BJ (cell line): Measurements from ENCODE around the gene ORM1. TPM values are rescaled to one million over a fixed set of nuclear protein-coding genes. Genes with fewer than 3 reads are reported as not detected.

Experiments
- CTCF ChIA-PET: fragments of 350-600 bp; formaldehyde crosslinking; extraction: SDS; loops from one replicate; lab custom pipeline; 2021; ENCODE audit warnings: antibody characterized with exemption, inconsistent platforms; lab: Yijun Ruan, JAX
- POLR2A ChIA-PET: fragments of 300-600 bp; sonication (Branson Sonifier 250); formaldehyde crosslinking; extraction: SDS; loops from one replicate; lab custom pipeline; 2021; ENCODE audit warnings: antibody characterized with exemption; lab: Charles Lee
- DNase-seq: peaks from one replicate; pipeline ENCODE4 v3.0.0-alpha.2; 2011; ENCODE audit warnings: low read depth
- H3K27me3 ChIP-seq: 2 replicates; pipeline ENCODE4 v1.6.0; 2011; ENCODE audit warnings: low read length; ENCODE audit not compliant: control insufficient read depth, insufficient read depth
- H3K36me3 ChIP-seq: 2 replicates; pipeline ENCODE4 v1.5.1; 2011; ENCODE audit warnings: low read length; ENCODE audit not compliant: control insufficient read depth, insufficient read depth
- H3K4me3 ChIP-seq: 2 replicates; pipeline ENCODE4 v1.5.1; 2011; ENCODE audit warnings: low read depth, mild to moderate bottlenecking, control low read depth, low read length
- polyA plus RNA-seq: library from polyadenylated mRNA; depleted of rRNA; stranded (reverse); fragments of >200 nt; gene quantifications from 2 replicates; pipeline ENCODE4 v1.2.3, GENCODE V29; 2011
- TF ChIP-seq, protein P1 (sequence below): IDR thresholded peaks from 2 replicates; pipeline ENCODE4 v1.5.1; 2011; ENCODE audit warnings: low read depth, mild to moderate bottlenecking, control low read depth, inconsistent platforms, low read length, moderate library complexity; ENCODE audit not compliant: insufficient read depth

The ORM1 gene
- polyA plus RNA-seq, 1 experiment = not detected

DNA sequence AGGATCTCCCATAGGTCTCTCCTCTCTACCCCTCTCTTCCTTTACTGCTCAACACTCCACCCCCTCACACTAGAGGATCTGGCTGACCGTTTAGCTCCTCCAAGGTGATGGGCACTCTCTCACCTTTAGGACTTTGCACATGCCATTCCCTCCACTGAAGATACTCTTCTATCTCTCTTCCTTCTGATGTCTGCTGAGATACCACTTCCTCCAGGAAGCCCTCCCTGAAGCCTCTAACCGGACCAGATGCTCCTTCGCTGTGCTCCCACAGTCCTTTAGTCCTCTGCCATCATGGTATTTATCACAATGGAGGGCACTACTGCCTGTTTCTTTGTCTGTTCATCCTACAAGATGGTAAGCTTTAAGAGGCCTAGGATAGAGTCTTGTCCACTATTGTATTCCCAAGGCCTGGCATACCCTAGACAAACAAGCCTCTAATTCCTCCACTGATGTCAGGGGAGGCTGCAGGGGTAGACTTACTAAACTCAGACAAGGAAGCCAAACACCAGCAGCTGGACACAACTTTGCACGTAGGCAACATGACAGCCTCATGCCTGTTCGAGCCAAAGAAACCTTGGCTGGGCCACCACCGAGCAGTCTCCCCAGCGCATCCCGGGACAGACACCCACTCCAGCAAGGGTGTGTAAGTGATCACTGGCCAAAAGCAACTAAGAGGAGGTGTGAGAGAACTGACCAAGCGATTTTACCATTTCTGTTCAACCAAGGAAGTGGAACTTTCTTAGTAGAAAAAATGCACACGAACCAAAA lies 27.0 kb downstream of the ORM1 start:
- H3K36me3 ChIP-seq = peaks cover 36% of the 10 kb centered on the region
- no peak overlapping the region for H3K4me3 ChIP-seq
- TF ChIP-seq, protein P1, sequence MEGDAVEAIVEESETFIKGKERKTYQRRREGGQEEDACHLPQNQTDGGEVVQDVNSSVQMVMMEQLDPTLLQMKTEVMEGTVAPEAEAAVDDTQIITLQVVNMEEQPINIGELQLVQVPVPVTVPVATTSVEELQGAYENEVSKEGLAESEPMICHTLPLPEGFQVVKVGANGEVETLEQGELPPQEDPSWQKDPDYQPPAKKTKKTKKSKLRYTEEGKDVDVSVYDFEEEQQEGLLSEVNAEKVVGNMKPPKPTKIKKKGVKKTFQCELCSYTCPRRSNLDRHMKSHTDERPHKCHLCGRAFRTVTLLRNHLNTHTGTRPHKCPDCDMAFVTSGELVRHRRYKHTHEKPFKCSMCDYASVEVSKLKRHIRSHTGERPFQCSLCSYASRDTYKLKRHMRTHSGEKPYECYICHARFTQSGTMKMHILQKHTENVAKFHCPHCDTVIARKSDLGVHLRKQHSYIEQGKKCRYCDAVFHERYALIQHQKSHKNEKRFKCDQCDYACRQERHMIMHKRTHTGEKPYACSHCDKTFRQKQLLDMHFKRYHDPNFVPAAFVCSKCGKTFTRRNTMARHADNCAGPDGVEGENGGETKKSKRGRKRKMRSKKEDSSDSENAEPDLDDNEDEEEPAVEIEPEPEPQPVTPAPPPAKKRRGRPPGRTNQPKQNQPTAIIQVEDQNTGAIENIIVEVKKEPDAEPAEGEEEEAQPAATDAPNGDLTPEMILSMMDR = no peak
- ChIA-PET POLR2A (no interaction called here), CTCF (interaction anchor here (1.1 to 1.7 kb wide), 3 partner anchors 10 to 267 kb away, joined by 3 to 5 read pairs (median 4); no protein-coding TSS in a partner anchor)
- DNase-seq = no peak
- no peaks in the 10 kb centered on the region for H3K27me3 ChIP-seq

- CTCF ChIA-PET = interaction anchor here (0.9 to 1.7 kb wide), 3 partner anchors 11 to 55 kb away, joined by 3 to 5 read pairs (median 4); no protein-coding TSS in a partner anchor
- POLR2A ChIA-PET = no interaction called here
- Histone ChIP-seq H3K27me3 (no peaks in the 10 kb centered on the region), H3K4me3 (no peak overlapping the region), H3K36me3 (peaks cover 32% of the 10 kb centered on the region)
- no peak for DNase-seq
- TF ChIP-seq, protein P1 = no peak
Measured at GRCh38 chr9:114350636-114351401, 27.9 kb downstream of the ORM1 start.

GRCh38 chr9:114351932-114352331 lies 29.0 kb downstream of the ORM1 start:
- no peak overlapping the region for H3K4me3 ChIP-seq
- CTCF ChIA-PET = interaction anchor here (1.0 kb wide), 1 partner anchor 18 kb away, joined by 3 read pairs; no protein-coding TSS in a partner anchor

DNA sequence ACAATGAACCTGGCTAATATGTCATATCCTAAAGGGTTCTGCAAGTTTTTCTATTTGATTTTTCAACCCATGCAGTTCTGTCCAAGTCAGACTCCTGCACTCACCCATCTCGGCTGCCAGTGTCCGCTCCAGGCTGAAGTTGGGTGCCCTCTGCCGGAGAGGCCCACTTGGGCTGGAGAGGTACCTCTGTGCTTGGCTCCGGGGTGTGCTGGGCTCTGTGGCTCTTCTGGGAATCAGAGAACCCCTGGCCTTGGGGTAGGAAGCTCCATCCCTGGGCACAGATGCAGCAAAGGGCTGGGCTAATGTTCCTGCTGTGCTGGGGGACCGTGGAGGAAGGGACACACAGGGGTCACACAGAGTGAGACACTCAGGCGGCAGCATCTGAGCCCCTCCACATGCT lies 32.9 kb downstream of the ORM1 start:
- TF ChIP-seq, protein P1 = no peak
- Histone ChIP-seq H3K4me3 (no peak overlapping the region), H3K36me3 (peaks cover 44% of the 10 kb centered on the region), H3K27me3 (no peaks in the 10 kb centered on the region)
- POLR2A ChIA-PET = no interaction called here
- CTCF ChIA-PET = no interaction called here
- DNase-seq = no peak

More at GRCh38 chr9:114351932-114352331, 29.0 kb downstream of the ORM1 start:
- Histone ChIP-seq H3K27me3 (no peaks in the 10 kb centered on the region), H3K36me3 (peaks cover 34% of the 10 kb centered on the region)
- DNase-seq = no peak
- TF ChIP-seq, protein P1 = no peak
- POLR2A ChIA-PET = no interaction called here

DNA sequence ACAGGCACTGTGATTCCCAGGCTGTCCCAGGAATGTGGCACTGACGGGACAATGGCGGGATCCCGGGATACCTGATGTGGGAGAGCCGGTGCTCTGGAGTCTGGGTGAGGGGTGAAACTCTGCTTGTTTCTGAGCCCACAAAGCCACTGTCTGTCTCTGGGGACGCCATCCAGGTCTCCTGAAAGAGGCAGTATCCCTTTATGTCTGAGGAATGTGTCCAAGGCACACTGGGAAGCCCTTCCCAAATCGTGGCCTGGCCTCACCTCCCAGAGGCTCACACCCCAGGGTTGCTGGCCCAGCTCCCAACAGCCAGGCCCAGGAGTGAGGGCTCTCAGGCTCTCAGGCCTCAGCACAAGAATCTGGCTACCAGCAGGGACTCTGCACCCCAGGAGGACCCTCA lies 33.9 kb downstream of the ORM1 start:
- H3K36me3 ChIP-seq = peaks cover 49% of the 10 kb centered on the region

More for the DNA sequence above, 33.9 kb downstream of the ORM1 start:
- TF ChIP-seq, protein P1 = no peak
- H3K4me3 ChIP-seq = no peak overlapping the region
- H3K27me3 ChIP-seq = no peaks in the 10 kb centered on the region
- DNase-seq = no peak
- ChIA-PET POLR2A (no interaction called here), CTCF (no interaction called here)
